ENCODE data around the gene KHNYN. TPM values are rescaled to one million over a fixed set of nuclear protein-coding genes. Genes with fewer than 3 reads are reported as not detected.

KHNYN gene
- total and polyA plus RNA-seq, 2 of the 8 experiments (the other 6 are each of a cell fraction or from before 2014, with no cell fraction given), result 7.6 to 22.3 TPM

GRCh38 chr14:24403294-24403998 is 26.3 kb upstream of the KHNYN start (continued):
- TF ChIP-seq, protein P1, sequence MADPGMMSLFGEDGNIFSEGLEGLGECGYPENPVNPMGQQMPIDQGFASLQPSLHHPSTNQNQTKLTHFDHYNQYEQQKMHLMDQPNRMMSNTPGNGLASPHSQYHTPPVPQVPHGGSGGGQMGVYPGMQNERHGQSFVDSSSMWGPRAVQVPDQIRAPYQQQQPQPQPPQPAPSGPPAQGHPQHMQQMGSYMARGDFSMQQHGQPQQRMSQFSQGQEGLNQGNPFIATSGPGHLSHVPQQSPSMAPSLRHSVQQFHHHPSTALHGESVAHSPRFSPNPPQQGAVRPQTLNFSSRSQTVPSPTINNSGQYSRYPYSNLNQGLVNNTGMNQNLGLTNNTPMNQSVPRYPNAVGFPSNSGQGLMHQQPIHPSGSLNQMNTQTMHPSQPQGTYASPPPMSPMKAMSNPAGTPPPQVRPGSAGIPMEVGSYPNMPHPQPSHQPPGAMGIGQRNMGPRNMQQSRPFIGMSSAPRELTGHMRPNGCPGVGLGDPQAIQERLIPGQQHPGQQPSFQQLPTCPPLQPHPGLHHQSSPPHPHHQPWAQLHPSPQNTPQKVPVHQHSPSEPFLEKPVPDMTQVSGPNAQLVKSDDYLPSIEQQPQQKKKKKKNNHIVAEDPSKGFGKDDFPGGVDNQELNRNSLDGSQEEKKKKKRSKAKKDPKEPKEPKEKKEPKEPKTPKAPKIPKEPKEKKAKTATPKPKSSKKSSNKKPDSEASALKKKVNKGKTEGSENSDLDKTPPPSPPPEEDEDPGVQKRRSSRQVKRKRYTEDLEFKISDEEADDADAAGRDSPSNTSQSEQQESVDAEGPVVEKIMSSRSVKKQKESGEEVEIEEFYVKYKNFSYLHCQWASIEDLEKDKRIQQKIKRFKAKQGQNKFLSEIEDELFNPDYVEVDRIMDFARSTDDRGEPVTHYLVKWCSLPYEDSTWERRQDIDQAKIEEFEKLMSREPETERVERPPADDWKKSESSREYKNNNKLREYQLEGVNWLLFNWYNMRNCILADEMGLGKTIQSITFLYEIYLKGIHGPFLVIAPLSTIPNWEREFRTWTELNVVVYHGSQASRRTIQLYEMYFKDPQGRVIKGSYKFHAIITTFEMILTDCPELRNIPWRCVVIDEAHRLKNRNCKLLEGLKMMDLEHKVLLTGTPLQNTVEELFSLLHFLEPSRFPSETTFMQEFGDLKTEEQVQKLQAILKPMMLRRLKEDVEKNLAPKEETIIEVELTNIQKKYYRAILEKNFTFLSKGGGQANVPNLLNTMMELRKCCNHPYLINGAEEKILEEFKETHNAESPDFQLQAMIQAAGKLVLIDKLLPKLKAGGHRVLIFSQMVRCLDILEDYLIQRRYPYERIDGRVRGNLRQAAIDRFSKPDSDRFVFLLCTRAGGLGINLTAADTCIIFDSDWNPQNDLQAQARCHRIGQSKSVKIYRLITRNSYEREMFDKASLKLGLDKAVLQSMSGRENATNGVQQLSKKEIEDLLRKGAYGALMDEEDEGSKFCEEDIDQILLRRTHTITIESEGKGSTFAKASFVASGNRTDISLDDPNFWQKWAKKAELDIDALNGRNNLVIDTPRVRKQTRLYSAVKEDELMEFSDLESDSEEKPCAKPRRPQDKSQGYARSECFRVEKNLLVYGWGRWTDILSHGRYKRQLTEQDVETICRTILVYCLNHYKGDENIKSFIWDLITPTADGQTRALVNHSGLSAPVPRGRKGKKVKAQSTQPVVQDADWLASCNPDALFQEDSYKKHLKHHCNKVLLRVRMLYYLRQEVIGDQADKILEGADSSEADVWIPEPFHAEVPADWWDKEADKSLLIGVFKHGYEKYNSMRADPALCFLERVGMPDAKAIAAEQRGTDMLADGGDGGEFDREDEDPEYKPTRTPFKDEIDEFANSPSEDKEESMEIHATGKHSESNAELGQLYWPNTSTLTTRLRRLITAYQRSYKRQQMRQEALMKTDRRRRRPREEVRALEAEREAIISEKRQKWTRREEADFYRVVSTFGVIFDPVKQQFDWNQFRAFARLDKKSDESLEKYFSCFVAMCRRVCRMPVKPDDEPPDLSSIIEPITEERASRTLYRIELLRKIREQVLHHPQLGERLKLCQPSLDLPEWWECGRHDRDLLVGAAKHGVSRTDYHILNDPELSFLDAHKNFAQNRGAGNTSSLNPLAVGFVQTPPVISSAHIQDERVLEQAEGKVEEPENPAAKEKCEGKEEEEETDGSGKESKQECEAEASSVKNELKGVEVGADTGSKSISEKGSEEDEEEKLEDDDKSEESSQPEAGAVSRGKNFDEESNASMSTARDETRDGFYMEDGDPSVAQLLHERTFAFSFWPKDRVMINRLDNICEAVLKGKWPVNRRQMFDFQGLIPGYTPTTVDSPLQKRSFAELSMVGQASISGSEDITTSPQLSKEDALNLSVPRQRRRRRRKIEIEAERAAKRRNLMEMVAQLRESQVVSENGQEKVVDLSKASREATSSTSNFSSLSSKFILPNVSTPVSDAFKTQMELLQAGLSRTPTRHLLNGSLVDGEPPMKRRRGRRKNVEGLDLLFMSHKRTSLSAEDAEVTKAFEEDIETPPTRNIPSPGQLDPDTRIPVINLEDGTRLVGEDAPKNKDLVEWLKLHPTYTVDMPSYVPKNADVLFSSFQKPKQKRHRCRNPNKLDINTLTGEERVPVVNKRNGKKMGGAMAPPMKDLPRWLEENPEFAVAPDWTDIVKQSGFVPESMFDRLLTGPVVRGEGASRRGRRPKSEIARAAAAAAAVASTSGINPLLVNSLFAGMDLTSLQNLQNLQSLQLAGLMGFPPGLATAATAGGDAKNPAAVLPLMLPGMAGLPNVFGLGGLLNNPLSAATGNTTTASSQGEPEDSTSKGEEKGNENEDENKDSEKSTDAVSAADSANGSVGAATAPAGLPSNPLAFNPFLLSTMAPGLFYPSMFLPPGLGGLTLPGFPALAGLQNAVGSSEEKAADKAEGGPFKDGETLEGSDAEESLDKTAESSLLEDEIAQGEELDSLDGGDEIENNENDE (IDR thresholded peaks at IDR 0.05; ENCODE audit: insufficient replicate concordance, low read length), result no peak
